Subcutaneous adipose tissue (tissue), 4 donors: Measurements from ENCODE around the gene DUSP6. TPM values are rescaled to one million over a fixed set of nuclear protein-coding genes. Genes with fewer than 3 reads are reported as not detected.

ENCODE experiments used
- CTCF ChIP-seq: fragments of 450-650 bp; IDR thresholded peaks from one replicate; pipeline ENCODE4 v1.5.1; 2016; ENCODE audit warnings: low read depth, mild to moderate bottlenecking, control low read depth, antibody characterized with exemption, moderate library complexity
- small RNA-seq: library from RNA; depleted of rRNA; stranded (forward); fragments of <200 nt; gene quantifications from one replicate; pipeline ENCODE3, GENCODE V24; 2016
- total RNA-seq, 4 donors: library from RNA; depleted of rRNA; stranded (reverse); fragments of >200 nt; gene quantifications; one replicate each; pipeline ENCODE4 v1.1.0, GENCODE V29; 2016

Gene DUSP6
- total RNA-seq, 4 donors from 2014 or later, result 49.4 to 91.8 (median 69.2) TPM

GRCh38 chr12:89299931-89300330, 52.4 kb downstream of the DUSP6 start:
- TF ChIP-seq CTCF, result no peak

GRCh38 chr12:89299417-89299816, 52.9 kb downstream of the DUSP6 start:
- TF ChIP-seq CTCF, result no peak

Small RNAs within 50 kb of the gene (small RNA-seq; reads per million reads assigned to genes)
- gene MRPS6P4, result not detected

Other genes starting within 250 kb of the DUSP6 start
- 1 to 10 TPM; 4.6 to 8.3 (median 6.9) TPM for gene GALNT4, start 172.3 kb upstream of the DUSP6 start, total RNA-seq
- 10 to 100 TPM; 17.9 to 29.7 (median 23.0) TPM for gene POC1B, start 173.5 kb upstream of the DUSP6 start, total RNA-seq